ENCODE measurements around the gene SLC27A4. TPM values are rescaled to one million over a fixed set of nuclear protein-coding genes. Genes with fewer than 3 reads are reported as not detected.

Gene SLC27A4
- total and polyA plus RNA-seq, 10 of the 15 experiments (the other 5 are each of a cell fraction or from before 2014, with no cell fraction given), result 0.13 to 14.0 (median 7.6) TPM

- TF ChIP-seq, protein P1, sequence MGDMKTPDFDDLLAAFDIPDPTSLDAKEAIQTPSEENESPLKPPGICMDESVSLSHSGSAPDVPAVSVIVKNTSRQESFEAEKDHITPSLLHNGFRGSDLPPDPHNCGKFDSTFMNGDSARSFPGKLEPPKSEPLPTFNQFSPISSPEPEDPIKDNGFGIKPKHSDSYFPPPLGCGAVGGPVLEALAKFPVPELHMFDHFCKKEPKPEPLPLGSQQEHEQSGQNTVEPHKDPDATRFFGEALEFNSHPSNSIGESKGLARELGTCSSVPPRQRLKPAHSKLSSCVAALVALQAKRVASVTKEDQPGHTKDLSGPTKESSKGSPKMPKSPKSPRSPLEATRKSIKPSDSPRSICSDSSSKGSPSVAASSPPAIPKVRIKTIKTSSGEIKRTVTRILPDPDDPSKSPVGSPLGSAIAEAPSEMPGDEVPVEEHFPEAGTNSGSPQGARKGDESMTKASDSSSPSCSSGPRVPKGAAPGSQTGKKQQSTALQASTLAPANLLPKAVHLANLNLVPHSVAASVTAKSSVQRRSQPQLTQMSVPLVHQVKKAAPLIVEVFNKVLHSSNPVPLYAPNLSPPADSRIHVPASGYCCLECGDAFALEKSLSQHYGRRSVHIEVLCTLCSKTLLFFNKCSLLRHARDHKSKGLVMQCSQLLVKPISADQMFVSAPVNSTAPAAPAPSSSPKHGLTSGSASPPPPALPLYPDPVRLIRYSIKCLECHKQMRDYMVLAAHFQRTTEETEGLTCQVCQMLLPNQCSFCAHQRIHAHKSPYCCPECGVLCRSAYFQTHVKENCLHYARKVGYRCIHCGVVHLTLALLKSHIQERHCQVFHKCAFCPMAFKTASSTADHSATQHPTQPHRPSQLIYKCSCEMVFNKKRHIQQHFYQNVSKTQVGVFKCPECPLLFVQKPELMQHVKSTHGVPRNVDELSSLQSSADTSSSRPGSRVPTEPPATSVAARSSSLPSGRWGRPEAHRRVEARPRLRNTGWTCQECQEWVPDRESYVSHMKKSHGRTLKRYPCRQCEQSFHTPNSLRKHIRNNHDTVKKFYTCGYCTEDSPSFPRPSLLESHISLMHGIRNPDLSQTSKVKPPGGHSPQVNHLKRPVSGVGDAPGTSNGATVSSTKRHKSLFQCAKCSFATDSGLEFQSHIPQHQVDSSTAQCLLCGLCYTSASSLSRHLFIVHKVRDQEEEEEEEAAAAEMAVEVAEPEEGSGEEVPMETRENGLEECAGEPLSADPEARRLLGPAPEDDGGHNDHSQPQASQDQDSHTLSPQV (IDR thresholded peaks at IDR 0.05), result no peak
- TF ChIP-seq POLR2AphosphoS2 (IDR thresholded peaks at IDR 0.05; ENCODE audit: low read depth, low read length), result no peak
- TF ChIP-seq SUPT20H (IDR thresholded peaks at IDR 0.05; ENCODE audit: borderline replicate concordance, control insufficient read depth, low read depth, low read length), result no peak
- no peak for TF ChIP-seq SMARCA5 (IDR thresholded peaks at IDR 0.05)
- TF ChIP-seq, protein P2, sequence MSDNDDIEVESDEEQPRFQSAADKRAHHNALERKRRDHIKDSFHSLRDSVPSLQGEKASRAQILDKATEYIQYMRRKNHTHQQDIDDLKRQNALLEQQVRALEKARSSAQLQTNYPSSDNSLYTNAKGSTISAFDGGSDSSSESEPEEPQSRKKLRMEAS (IDR thresholded peaks at IDR 0.05; ENCODE audit: low read depth, low read length), result no peak
- TF ChIP-seq, protein P3, sequence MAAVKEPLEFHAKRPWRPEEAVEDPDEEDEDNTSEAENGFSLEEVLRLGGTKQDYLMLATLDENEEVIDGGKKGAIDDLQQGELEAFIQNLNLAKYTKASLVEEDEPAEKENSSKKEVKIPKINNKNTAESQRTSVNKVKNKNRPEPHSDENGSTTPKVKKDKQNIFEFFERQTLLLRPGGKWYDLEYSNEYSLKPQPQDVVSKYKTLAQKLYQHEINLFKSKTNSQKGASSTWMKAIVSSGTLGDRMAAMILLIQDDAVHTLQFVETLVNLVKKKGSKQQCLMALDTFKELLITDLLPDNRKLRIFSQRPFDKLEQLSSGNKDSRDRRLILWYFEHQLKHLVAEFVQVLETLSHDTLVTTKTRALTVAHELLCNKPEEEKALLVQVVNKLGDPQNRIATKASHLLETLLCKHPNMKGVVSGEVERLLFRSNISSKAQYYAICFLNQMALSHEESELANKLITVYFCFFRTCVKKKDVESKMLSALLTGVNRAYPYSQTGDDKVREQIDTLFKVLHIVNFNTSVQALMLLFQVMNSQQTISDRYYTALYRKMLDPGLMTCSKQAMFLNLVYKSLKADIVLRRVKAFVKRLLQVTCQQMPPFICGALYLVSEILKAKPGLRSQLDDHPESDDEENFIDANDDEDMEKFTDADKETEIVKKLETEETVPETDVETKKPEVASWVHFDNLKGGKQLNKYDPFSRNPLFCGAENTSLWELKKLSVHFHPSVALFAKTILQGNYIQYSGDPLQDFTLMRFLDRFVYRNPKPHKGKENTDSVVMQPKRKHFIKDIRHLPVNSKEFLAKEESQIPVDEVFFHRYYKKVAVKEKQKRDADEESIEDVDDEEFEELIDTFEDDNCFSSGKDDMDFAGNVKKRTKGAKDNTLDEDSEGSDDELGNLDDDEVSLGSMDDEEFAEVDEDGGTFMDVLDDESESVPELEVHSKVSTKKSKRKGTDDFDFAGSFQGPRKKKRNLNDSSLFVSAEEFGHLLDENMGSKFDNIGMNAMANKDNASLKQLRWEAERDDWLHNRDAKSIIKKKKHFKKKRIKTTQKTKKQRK (IDR thresholded peaks at IDR 0.05; ENCODE audit: low read depth, low read length), result no peak
These were observed 32.5 kb downstream of the SLC27A4 start (continued) for GRCh38 chr9:128372784-128373183.

All from GM12878 (cell line).